Measurements from ENCODE around the gene BPIFA1. TPM values are rescaled to one million over a fixed set of nuclear protein-coding genes. Genes with fewer than 3 reads are reported as not detected.
A peak's percentile ranks its signal among the peaks of the same experiment; 100 is the strongest.

BPIFA1 gene
- polyA plus RNA-seq, 3 donors from 2014 or later, result not detected

- no peaks in the 10 kb centered on the region for H3K4me1 Mint-ChIP-seq
- H3K4me3 Mint-ChIP-seq, result no peak overlapping the region
- H3K27me3 Mint-ChIP-seq (ENCODE audit: low read depth in 3 of 3), result peaks cover 0 to 6% (median 3%) of the 10 kb centered on the region in 3 donors
- no peaks in the 10 kb centered on the region for H3K9me3 Mint-ChIP-seq
- H3K36me3 Mint-ChIP-seq, result no peaks in the 10 kb centered on the region
- H3K27ac Mint-ChIP-seq, result no peak overlapping the region
- DNase-seq, result no peak
Measured at GRCh38 chr20:33250666-33251065, 14.9 kb downstream of the BPIFA1 start.

- Mint-ChIP-seq H3K36me3 (no peaks in the 10 kb centered on the region), H3K9me3 (no peaks in the 10 kb centered on the region), H3K27me3 (ENCODE audit: low read depth in 3 of 3) (peaks cover under 1 to 8% (median 3%) of the 10 kb centered on the region in 3 donors), H3K27ac (no peak overlapping the region), H3K4me1 (no peaks in the 10 kb centered on the region), H3K4me3 (no peak overlapping the region)
- DNase-seq, result no peak
Measured at GRCh38 chr20:33251496-33251895, 15.7 kb downstream of the BPIFA1 start.

- Mint-ChIP-seq H3K9me3 (no peaks in the 10 kb centered on the region), H3K4me1 (no peaks in the 10 kb centered on the region), H3K36me3 (no peaks in the 10 kb centered on the region), H3K4me3 (no peak overlapping the region), H3K27ac (no peak overlapping the region), H3K27me3 (ENCODE audit: low read depth in 3 of 3) (peaks cover 3 to 8% (median 3%) of the 10 kb centered on the region in 3 donors)
- DNase-seq, result no peak
Measured at GRCh38 chr20:33252460-33252859, 16.7 kb downstream of the BPIFA1 start.

- Mint-ChIP-seq H3K27ac (no peak overlapping the region), H3K4me3 (no peak overlapping the region), H3K4me1 (no peaks in the 10 kb centered on the region)
Measured at GRCh38 chr20:33255005-33255404, 19.2 kb downstream of the BPIFA1 start.

GRCh38 chr20:33257237-33257636 lies 21.4 kb downstream of the BPIFA1 start:
- H3K36me3 Mint-ChIP-seq, result peaks cover 0 to 4% (median 0%) of the 10 kb centered on the region in 3 donors
- peaks cover 3 to 11% (median 6%) of the 10 kb centered on the region in 3 donors for H3K27me3 Mint-ChIP-seq (ENCODE audit: low read depth in 3 of 3)
- no peak for DNase-seq
- H3K9me3 Mint-ChIP-seq, result no peaks in the 10 kb centered on the region
- H3K4me3 Mint-ChIP-seq, result no peak overlapping the region
- no peak overlapping the region for H3K27ac Mint-ChIP-seq
- H3K4me1 Mint-ChIP-seq, result no peaks in the 10 kb centered on the region

More at GRCh38 chr20:33255005-33255404, 19.2 kb downstream of the BPIFA1 start:
- no peak for DNase-seq
- Mint-ChIP-seq H3K27me3 (ENCODE audit: low read depth in 3 of 3) (peaks cover 3 to 6% (median 3%) of the 10 kb centered on the region in 3 donors), H3K9me3 (no peaks in the 10 kb centered on the region), H3K36me3 (no peaks in the 10 kb centered on the region)

- no peaks in the 10 kb centered on the region for H3K4me1 Mint-ChIP-seq
- no peaks in the 10 kb centered on the region for H3K9me3 Mint-ChIP-seq
- H3K27me3 Mint-ChIP-seq (ENCODE audit: low read depth in 3 of 3), result peaks cover 6 to 10% (median 8%) of the 10 kb centered on the region in 3 donors
- H3K36me3 Mint-ChIP-seq, result peaks cover 0 to 4% (median 0%) of the 10 kb centered on the region in 3 donors
- H3K4me3 Mint-ChIP-seq, result no peak overlapping the region
- H3K27ac Mint-ChIP-seq, result no peak overlapping the region
- no peak for DNase-seq
Measured at GRCh38 chr20:33259371-33259770, 23.6 kb downstream of the BPIFA1 start.

- Mint-ChIP-seq H3K4me1 (no peaks in the 10 kb centered on the region), H3K27ac (no peak overlapping the region), H3K9me3 (no peaks in the 10 kb centered on the region), H3K36me3 (peaks cover 0 to 4% (median 0%) of the 10 kb centered on the region in 3 donors), H3K4me3 (no peak overlapping the region), H3K27me3 (ENCODE audit: low read depth in 3 of 3) (peaks cover 5 to 14% (median 8%) of the 10 kb centered on the region in 3 donors)
- no peak for DNase-seq
Measured at GRCh38 chr20:33261465-33261864, 25.7 kb downstream of the BPIFA1 start.

- Mint-ChIP-seq H3K9me3 (no peaks in the 10 kb centered on the region), H3K4me1 (no peaks in the 10 kb centered on the region), H3K4me3 (no peak overlapping the region), H3K36me3 (peaks cover 0 to 4% (median 0%) of the 10 kb centered on the region in 3 donors), H3K27ac (no peak overlapping the region), H3K27me3 (ENCODE audit: low read depth in 3 of 3) (peaks cover 5 to 20% (median 8%) of the 10 kb centered on the region in 3 donors)
- DNase-seq, result peak in 1 of 3 donors; percentile 3
Measured at GRCh38 chr20:33262658-33263065, 26.9 kb downstream of the BPIFA1 start.

- no peak for DNase-seq
- H3K4me3 Mint-ChIP-seq, result no peak overlapping the region
- H3K36me3 Mint-ChIP-seq, result peaks cover 0 to 4% (median 0%) of the 10 kb centered on the region in 3 donors
- no peaks in the 10 kb centered on the region for H3K4me1 Mint-ChIP-seq
- no peaks in the 10 kb centered on the region for H3K9me3 Mint-ChIP-seq
- peaks cover 5 to 24% (median 8%) of the 10 kb centered on the region in 3 donors for H3K27me3 Mint-ChIP-seq (ENCODE audit: low read depth in 3 of 3)
- no peak overlapping the region for H3K27ac Mint-ChIP-seq
Measured at GRCh38 chr20:33263784-33264183, 28.0 kb downstream of the BPIFA1 start.

GRCh38 chr20:33267701-33268100 lies 31.9 kb downstream of the BPIFA1 start:
- H3K36me3 Mint-ChIP-seq, result no peaks in the 10 kb centered on the region
- no peaks in the 10 kb centered on the region for H3K4me1 Mint-ChIP-seq
- no peak for DNase-seq
- peaks cover 3 to 23% (median 6%) of the 10 kb centered on the region in 3 donors for H3K27me3 Mint-ChIP-seq (ENCODE audit: low read depth in 3 of 3)
- H3K4me3 Mint-ChIP-seq, result no peak overlapping the region
- H3K27ac Mint-ChIP-seq, result no peak overlapping the region
- H3K9me3 Mint-ChIP-seq, result no peaks in the 10 kb centered on the region

GRCh38 chr20:33272155-33272873 lies 36.5 kb downstream of the BPIFA1 start:
- no peak overlapping the region for H3K27ac Mint-ChIP-seq
- no peaks in the 10 kb centered on the region for H3K9me3 Mint-ChIP-seq
- H3K27me3 Mint-ChIP-seq (ENCODE audit: low read depth in 3 of 3), result peaks cover 3 to 11% (median 5%) of the 10 kb centered on the region in 3 donors
- H3K4me3 Mint-ChIP-seq, result no peak overlapping the region
- DNase-seq, result no peak
- H3K36me3 Mint-ChIP-seq, result no peaks in the 10 kb centered on the region
- H3K4me1 Mint-ChIP-seq, result no peaks in the 10 kb centered on the region

- no peaks in the 10 kb centered on the region for H3K4me1 Mint-ChIP-seq
- H3K9me3 Mint-ChIP-seq, result no peaks in the 10 kb centered on the region
- no peak overlapping the region for H3K27ac Mint-ChIP-seq
- no peak overlapping the region for H3K4me3 Mint-ChIP-seq
- H3K27me3 Mint-ChIP-seq (ENCODE audit: low read depth in 3 of 3), result peaks cover 3 to 5% (median 5%) of the 10 kb centered on the region in 3 donors
- no peaks in the 10 kb centered on the region for H3K36me3 Mint-ChIP-seq
- no peak for DNase-seq
Measured at GRCh38 chr20:33273117-33273851, 37.5 kb downstream of the BPIFA1 start.

GRCh38 chr20:33275215-33275614 lies 39.4 kb downstream of the BPIFA1 start:
- H3K9me3 Mint-ChIP-seq, result no peaks in the 10 kb centered on the region
- no peaks in the 10 kb centered on the region for H3K4me1 Mint-ChIP-seq
- H3K27ac Mint-ChIP-seq, result no peak overlapping the region
- H3K36me3 Mint-ChIP-seq, result no peaks in the 10 kb centered on the region
- peaks cover 3 to 7% (median 4%) of the 10 kb centered on the region in 3 donors for H3K27me3 Mint-ChIP-seq (ENCODE audit: low read depth in 3 of 3)
- H3K4me3 Mint-ChIP-seq, result no peak overlapping the region
- DNase-seq, result no peak

GRCh38 chr20:33275871-33276270 lies 40.1 kb downstream of the BPIFA1 start:
- H3K9me3 Mint-ChIP-seq, result no peaks in the 10 kb centered on the region
- no peak for DNase-seq
- H3K4me1 Mint-ChIP-seq, result no peaks in the 10 kb centered on the region
- peaks cover 0 to 9% (median 4%) of the 10 kb centered on the region in 3 donors for H3K27me3 Mint-ChIP-seq (ENCODE audit: low read depth in 3 of 3)
- no peaks in the 10 kb centered on the region for H3K36me3 Mint-ChIP-seq
- H3K4me3 Mint-ChIP-seq, result no peak overlapping the region
- H3K27ac Mint-ChIP-seq, result no peak overlapping the region

Data from immature natural killer cell (primary cell).